D721Med (cell line): ENCODE results near the gene GLB1L2.

Experiments
- DNase-seq: peaks from one replicate; pipeline ENCODE4 v3.0.0; 2011; ENCODE audit warnings: low spot score; ENCODE audit not compliant: insufficient read length
- FAIRE-seq: peaks from 2 replicates; lab custom pipeline; 2011; peaks lifted over from hg19 to GRCh38; lab: Jason Lieb, UNC
- CTCF ChIP-seq: IDR thresholded peaks from 2 replicates; pipeline ENCODE4 v1.5.1; 2012; ENCODE audit warnings: mild to moderate bottlenecking, control low read depth; ENCODE audit not compliant: insufficient read depth; ENCODE audit errors: missing control alignments

Gene GLB1L2

GRCh38 chr11:134363161-134363560, 31.4 kb downstream of the GLB1L2 start:
- no peak for DNase-seq
- FAIRE-seq = no peak
- no peak for TF ChIP-seq CTCF

- FAIRE-seq (no peak), DNase-seq (no peak)
- no peak for TF ChIP-seq CTCF
Observed at GRCh38 chr11:134363592-134363991, 31.8 kb downstream of the GLB1L2 start.

GRCh38 chr11:134364261-134364660, 32.5 kb downstream of the GLB1L2 start:
- DNase-seq = no peak
- FAIRE-seq = no peak
- no peak for TF ChIP-seq CTCF

- FAIRE-seq (no peak), DNase-seq (no peak)
- TF ChIP-seq CTCF = no peak
Observed at GRCh38 chr11:134365011-134365925, 33.5 kb downstream of the GLB1L2 start.

GRCh38 chr11:134366254-134366653, 34.5 kb downstream of the GLB1L2 start:
- no peak for FAIRE-seq
- no peak for TF ChIP-seq CTCF
- DNase-seq = no peak

GRCh38 chr11:134367781-134368180, 36.0 kb downstream of the GLB1L2 start:
- DNase-seq (no peak), FAIRE-seq (no peak)
- TF ChIP-seq CTCF = no peak
